Neural cell (in vitro differentiated cells): ENCODE measurements around the gene ZCCHC24. TPM values are rescaled to one million over a fixed set of nuclear protein-coding genes. Genes with fewer than 3 reads are reported as not detected.

Experiments
- H2AFZ ChIP-seq: fragments of 200-600, 300-800 bp; sonication (generic), shearing (Covaris generic); 2 replicates; pipeline ENCODE4 v1.6.0; 2014; ENCODE audit warnings: low read depth, mild to moderate bottlenecking, antibody characterized with exemption, low read length, moderate library complexity
- H3F3A ChIP-seq: fragments of 200-600 bp; shearing (Covaris generic); 2 replicates; pipeline ENCODE4 v1.6.1; 2016; ENCODE audit warnings: mild to moderate bottlenecking, moderate library complexity, mixed read lengths, antibody characterized with exemption, low read length; ENCODE audit not compliant: insufficient read depth, poor library complexity, severe bottlenecking
- H3K27ac ChIP-seq: fragments of 200-600, 300-800 bp; sonication (generic), shearing (Covaris generic); 2 replicates; pipeline ENCODE4 v1.5.1; 2014; ENCODE audit warnings: mild to moderate bottlenecking, low read length, moderate library complexity
- H3K27me3 ChIP-seq: fragments of 300-800, 200-600 bp; sonication (generic), shearing (Covaris generic); 2 replicates; pipeline ENCODE4 v1.6.0; 2014; ENCODE audit warnings: mild to moderate bottlenecking, low read depth, low read length, moderate library complexity; ENCODE audit not compliant: insufficient read depth
- H3K36me3 ChIP-seq: fragments of 300-800, 200-600 bp; sonication (generic), shearing (Covaris generic); 2 replicates; pipeline ENCODE4 v1.5.1; 2014; ENCODE audit warnings: mild to moderate bottlenecking, antibody characterized with exemption, low read length, moderate library complexity; ENCODE audit not compliant: insufficient read depth
- H3K4me2 ChIP-seq: fragments of 300-800, 200-600 bp; sonication (generic), shearing (Covaris generic); 2 replicates; pipeline ENCODE4 v1.6.0; 2014; ENCODE audit warnings: mild to moderate bottlenecking, low read length
- H3K4me3 ChIP-seq: fragments of 300-800, 200-600 bp; sonication (generic), shearing (Covaris generic); 2 replicates; pipeline ENCODE4 v1.5.1; 2014; ENCODE audit warnings: mild to moderate bottlenecking, low read length, moderate library complexity
- H3K79me2 ChIP-seq: fragments of 200-600 bp; shearing (Covaris generic); replicated peaks from 2 replicates; pipeline ENCODE4 v1.6.0; 2014; ENCODE audit warnings: mild to moderate bottlenecking, low read length, moderate library complexity; ENCODE audit not compliant: insufficient read depth
- H3K9ac ChIP-seq: fragments of 300-800, 200-600 bp; sonication (generic), shearing (Covaris generic); 2 replicates; pipeline ENCODE4 v1.6.1; 2016; ENCODE audit warnings: mild to moderate bottlenecking, low read length, mixed read lengths
- H3K9me2 ChIP-seq: fragments of 200-600 bp; shearing (Covaris generic); 2 replicates; pipeline ENCODE4 v1.6.1; 2016; ENCODE audit warnings: mild to moderate bottlenecking, low read length, mixed read lengths; ENCODE audit not compliant: insufficient read depth
- H3K9me3 ChIP-seq: fragments of 200-600, 300-800 bp; sonication (generic), shearing (Covaris generic); 2 replicates; pipeline ENCODE4 v1.6.1; 2016; ENCODE audit warnings: mild to moderate bottlenecking, mixed run types, low read length, moderate library complexity, mixed read lengths
- H4K20me1 ChIP-seq: fragments of 200-600 bp; shearing (Covaris generic); 2 replicates; pipeline ENCODE4 v1.6.1; 2016; ENCODE audit warnings: mild to moderate bottlenecking, mixed run types; ENCODE audit not compliant: insufficient read depth
- CTCF ChIP-seq: fragments of 450-650 bp; IDR thresholded peaks from 2 replicates; pipeline ENCODE4 v1.5.1; 2014; ENCODE audit warnings: antibody characterized with exemption, mild to moderate bottlenecking, moderate library complexity; ENCODE audit not compliant: poor library complexity, severe bottlenecking
- EP300 ChIP-seq: fragments of 450-650 bp; conservative IDR thresholded peaks from 2 replicates; pipeline ENCODE4 v1.6.1; 2014; ENCODE audit warnings: antibody characterized with exemption, mild to moderate bottlenecking, moderate library complexity; ENCODE audit not compliant: poor library complexity, severe bottlenecking
- EZH2 ChIP-seq: fragments of 200-600, 300-800 bp; shearing (Covaris generic), sonication (generic); IDR thresholded peaks from 2 replicates; pipeline ENCODE4 v1.6.1; 2014; ENCODE audit warnings: antibody characterized with exemption, low read length, borderline replicate concordance, mild to moderate bottlenecking; ENCODE audit not compliant: insufficient read depth, poor library complexity, severe bottlenecking
- MXI1 ChIP-seq: fragments of 450-650 bp; conservative IDR thresholded peaks from 2 replicates; pipeline ENCODE4 v1.6.1; 2014; ENCODE audit warnings: antibody characterized with exemption, mild to moderate bottlenecking; ENCODE audit not compliant: poor library complexity, severe bottlenecking
- POLR2AphosphoS5 ChIP-seq: IDR thresholded peaks from 2 replicates; pipeline ENCODE4 v1.6.1; 2012
- RAD21 ChIP-seq: fragments of 450-650 bp; conservative IDR thresholded peaks from 2 replicates; pipeline ENCODE4 v1.6.1; 2014; ENCODE audit warnings: antibody characterized with exemption, mild to moderate bottlenecking, moderate library complexity
- REST ChIP-seq: IDR thresholded peaks from 2 replicates; pipeline ENCODE4 v1.6.1; 2012; ENCODE audit warnings: borderline replicate concordance
- SMC3 ChIP-seq: fragments of 450-650 bp; conservative IDR thresholded peaks from 2 replicates; pipeline ENCODE4 v1.6.1; 2014; ENCODE audit warnings: antibody characterized with exemption, mild to moderate bottlenecking, moderate library complexity; ENCODE audit not compliant: poor library complexity
- TAF1 ChIP-seq: IDR thresholded peaks from 2 replicates; pipeline ENCODE4 v1.6.1; 2012; ENCODE audit warnings: low read depth
- polyA plus RNA-seq: library from polyadenylated mRNA; depleted of rRNA; stranded (reverse); fragments of >200 nt; gene quantifications from 2 replicates; pipeline ENCODE4 v1.2.3, GENCODE V29; 2014

The ZCCHC24 gene
- polyA plus RNA-seq, 1 donor from 2014 or later = not detected

- H3K9ac ChIP-seq = no peak overlapping the region
- no peak overlapping the region for H3K27ac ChIP-seq
- no peak overlapping the region for H3K4me2 ChIP-seq
- H4K20me1 ChIP-seq = no peaks in the 10 kb centered on the region
- no peak overlapping the region for H3K4me3 ChIP-seq
- H3K79me2 ChIP-seq = no peaks in the 10 kb centered on the region
- H3K27me3 ChIP-seq = no peaks in the 10 kb centered on the region
- no peaks in the 10 kb centered on the region for H3K9me3 ChIP-seq
- TF ChIP-seq TAF1 = no peak
- no peak for TF ChIP-seq CTCF
- TF ChIP-seq RAD21 = no peak
- no peak for TF ChIP-seq REST
- H2AFZ ChIP-seq = no peak overlapping the region
- H3K36me3 ChIP-seq = no peaks in the 10 kb centered on the region
- no peaks in the 10 kb centered on the region for H3F3A ChIP-seq
- H3K9me2 ChIP-seq = no peaks in the 10 kb centered on the region
Observed at GRCh38 chr10:79470096-79470495, 24.7 kb upstream of the ZCCHC24 start.

GRCh38 chr10:79468841-79469585 lies 23.6 kb upstream of the ZCCHC24 start:
- Histone ChIP-seq H3K27ac (no peak overlapping the region), H3K4me3 (no peak overlapping the region), H3K4me2 (no peak overlapping the region), H4K20me1 (no peaks in the 10 kb centered on the region), H3K27me3 (no peaks in the 10 kb centered on the region), H3F3A (no peaks in the 10 kb centered on the region), H3K79me2 (no peaks in the 10 kb centered on the region), H3K9ac (no peak overlapping the region), H2AFZ (no peak overlapping the region), H3K9me2 (no peaks in the 10 kb centered on the region), H3K9me3 (no peaks in the 10 kb centered on the region), H3K36me3 (no peaks in the 10 kb centered on the region)
- TF ChIP-seq RAD21 (no peak), REST (no peak), POLR2AphosphoS5 (no peak), CTCF (no peak), SMC3 (no peak), MXI1 (no peak), EZH2 (no peak), EP300 (no peak), TAF1 (no peak)
